Thoracic aorta (tissue), 2 donors: Measurements from ENCODE around the gene PLA2G6. TPM values are rescaled to one million over a fixed set of nuclear protein-coding genes. Genes with fewer than 3 reads are reported as not detected.

ENCODE experiments used
- ATAC-seq: fragments of 150-250 bp; one replicate; pipeline ENCODE4 v1.8.0; 2017; ENCODE audit warnings: low read depth; ENCODE audit not compliant: insufficient number of reproducible peaks, low FRiP score
- DNase-seq: peaks from one replicate; pipeline ENCODE4 v3.0.0-alpha.2; 2020; ENCODE audit warnings: low spot score
- H3K27ac ChIP-seq, 2 donors: fragments of 200-600 bp; sonication (generic); 1 replicate in 1 of 2; 2 replicates in 1 of 2; pipeline ENCODE4 v1.5.1; 2016; ENCODE audit warnings: mild to moderate bottlenecking in 2 of 2, moderate library complexity in 2 of 2
- H3K27me3 ChIP-seq: fragments of 200-600 bp; sonication (generic); replicated peaks from 2 replicates; pipeline ENCODE4 v1.6.0; 2016; ENCODE audit warnings: mild to moderate bottlenecking; ENCODE audit not compliant: insufficient read depth
- H3K36me3 ChIP-seq: fragments of 200-600 bp; sonication (generic); one replicate; pipeline ENCODE4 v1.5.1; 2016
- H3K4me1 ChIP-seq, 2 donors: fragments of 200-600 bp; sonication (generic); 1 replicate in 1 of 2; 2 replicates in 1 of 2; pipeline versions ENCODE4 v1.5.1 to v1.6.0; 2016; ENCODE audit warnings: low read depth in 2 of 2, mild to moderate bottlenecking in 1 of 2; ENCODE audit not compliant: control insufficient read depth in 1 of 2
- H3K4me3 ChIP-seq: fragments of 200-600 bp; sonication (generic); 2 replicates; pipeline ENCODE4 v1.5.1; 2016; ENCODE audit warnings: mild to moderate bottlenecking
- H3K9me3 ChIP-seq: fragments of 200-600 bp; sonication (generic); 2 replicates; pipeline ENCODE4 v1.5.1; 2016
- CTCF ChIP-seq: fragments of 200-600 bp; sonication (generic); IDR thresholded peaks from one replicate; pipeline ENCODE4 v1.5.1; 2019; ENCODE audit warnings: antibody characterized with exemption
- total RNA-seq, 2 donors: library from RNA; depleted of rRNA; stranded (reverse); fragments of >200 nt; gene quantifications; one replicate each; pipeline versions ENCODE4 v1.1.0 to v1.2.3, GENCODE V29; 2016

PLA2G6 gene
- total RNA-seq, 2 donors from 2014 or later, result 27.4 to 50.4 TPM

DNA sequence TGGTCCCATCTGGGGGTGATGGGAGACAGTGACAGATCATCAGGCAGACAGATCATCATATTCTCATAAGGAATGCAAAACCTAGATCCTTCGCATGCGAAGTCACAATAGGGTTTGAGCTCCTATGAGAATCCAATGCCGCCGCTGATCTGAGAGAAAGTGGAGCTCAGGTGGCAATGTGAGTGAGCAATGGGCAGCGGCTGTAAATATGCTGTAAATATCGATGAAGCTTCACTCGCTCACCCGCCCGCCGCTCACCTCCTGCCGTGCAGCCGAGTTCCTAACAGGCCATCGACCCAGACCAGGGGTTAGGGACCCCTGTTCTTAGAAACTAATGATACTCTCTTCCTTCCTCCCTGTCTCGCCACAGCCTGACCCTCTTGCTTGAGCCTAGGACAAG, 9.4 kb upstream of the PLA2G6 start:
- no peak for ATAC-seq
- TF ChIP-seq CTCF, result no peak
- Histone ChIP-seq H3K36me3 (no peaks in the 10 kb centered on the region), H3K27ac (no peak overlapping the region), H3K9me3 (no peaks in the 10 kb centered on the region), H3K4me1 (peaks cover 0 to 6% of the 10 kb centered on the region in 2 donors), H3K4me3 (no peak overlapping the region), H3K27me3 (no peaks in the 10 kb centered on the region)
- no peak for DNase-seq

- Histone ChIP-seq H3K27ac (no peak overlapping the region), H3K4me1 (peaks cover 0 to 6% of the 10 kb centered on the region in 2 donors), H3K36me3 (no peaks in the 10 kb centered on the region), H3K9me3 (no peaks in the 10 kb centered on the region), H3K27me3 (no peaks in the 10 kb centered on the region), H3K4me3 (no peak overlapping the region)
- ATAC-seq (no peak), DNase-seq (no peak)
- no peak for TF ChIP-seq CTCF
Observed at GRCh38 chr22:38190581-38190980, 9.0 kb upstream of the PLA2G6 start.

DNA sequence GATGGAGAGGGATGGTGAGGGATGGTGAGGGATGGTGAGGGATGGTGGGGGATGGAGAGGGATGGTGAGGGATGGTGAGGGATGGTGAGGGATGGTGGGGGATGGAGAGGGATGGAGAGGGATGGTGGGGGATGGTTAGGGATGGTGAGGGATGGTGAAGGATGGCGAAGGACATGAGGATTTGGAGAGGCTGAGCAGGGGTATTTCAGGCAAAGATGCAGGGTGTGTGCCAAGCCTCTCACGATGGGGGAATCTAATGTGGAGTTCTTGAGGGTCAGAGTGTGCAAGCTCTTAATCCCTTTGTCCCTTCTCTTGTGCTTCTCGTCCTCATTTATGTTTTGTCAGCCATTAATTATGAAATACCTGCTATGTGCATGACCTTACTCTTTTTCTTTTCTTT, 7.5 kb upstream of the PLA2G6 start:
- H3K27me3 ChIP-seq, result no peaks in the 10 kb centered on the region
- no peak for TF ChIP-seq CTCF
- no peak overlapping the region for H3K4me3 ChIP-seq
- ATAC-seq (no peak), DNase-seq (no peak)
- H3K27ac ChIP-seq, result no peak overlapping the region
- H3K4me1 ChIP-seq, result peaks cover 0 to under 1% of the 10 kb centered on the region in 2 donors
- H3K36me3 ChIP-seq, result no peaks in the 10 kb centered on the region
- no peaks in the 10 kb centered on the region for H3K9me3 ChIP-seq

DNA sequence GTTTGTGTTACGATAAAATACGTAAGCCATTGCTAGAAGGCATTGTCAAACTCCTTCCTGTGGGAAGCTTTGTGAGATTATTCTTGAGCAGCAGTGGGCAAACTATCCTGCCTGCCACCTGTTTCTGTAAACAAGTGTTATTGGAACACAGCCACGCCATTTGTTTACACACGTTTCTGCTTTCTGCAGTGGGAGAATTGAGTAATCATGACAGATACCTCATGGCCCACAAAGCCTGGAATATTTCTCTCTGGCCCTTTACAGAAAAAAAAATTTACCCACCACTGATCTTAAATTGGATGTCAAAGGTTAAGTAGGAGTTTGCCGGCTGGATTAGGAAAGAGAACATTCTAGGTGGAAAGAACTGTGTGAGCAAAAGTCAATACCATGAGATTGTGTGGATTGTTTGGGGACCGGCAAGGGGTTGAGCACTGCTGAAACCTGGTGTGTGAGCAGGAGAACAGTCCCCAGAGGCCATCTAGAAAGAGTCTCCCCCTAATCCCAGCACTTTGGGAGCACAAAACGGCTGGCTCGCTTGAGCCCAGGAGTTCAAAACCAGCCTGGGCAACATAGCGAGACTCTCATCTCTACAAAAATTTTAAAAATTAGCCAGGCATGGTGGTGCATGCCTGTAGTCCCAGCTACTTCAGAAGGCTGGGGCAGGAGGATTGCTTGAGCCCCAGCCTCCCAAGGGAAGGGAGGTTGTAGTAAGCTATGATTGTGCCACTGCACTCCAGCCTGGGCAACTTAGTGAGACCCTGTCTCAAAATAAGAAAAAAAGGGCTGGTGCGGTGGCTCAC, 6.0 kb upstream of the PLA2G6 start:
- DNase-seq (no peak), ATAC-seq (no peak)

GRCh38 chr22:38186429-38186828, 4.8 kb upstream of the PLA2G6 start:
- Histone ChIP-seq H3K27ac (no peak overlapping the region), H3K9me3 (no peaks in the 10 kb centered on the region), H3K4me3 (no peak overlapping the region), H3K4me1 (no peaks in the 10 kb centered on the region), H3K27me3 (no peaks in the 10 kb centered on the region), H3K36me3 (no peaks in the 10 kb centered on the region)
- no peak for DNase-seq
- no peak for TF ChIP-seq CTCF
- ATAC-seq, result no peak

More for the DNA sequence above, 6.0 kb upstream of the PLA2G6 start:
- Histone ChIP-seq H3K36me3 (no peaks in the 10 kb centered on the region), H3K9me3 (no peaks in the 10 kb centered on the region), H3K27ac (no peak overlapping the region), H3K27me3 (no peaks in the 10 kb centered on the region), H3K4me3 (no peak overlapping the region), H3K4me1 (no peaks in the 10 kb centered on the region)
- no peak for TF ChIP-seq CTCF
